Keratinocyte (primary cell): ENCODE results near the gene TRIM67. TPM values are rescaled to one million over a fixed set of nuclear protein-coding genes. Genes with fewer than 3 reads are reported as not detected.

Source experiments
- DNase-seq: peaks from one replicate; pipeline ENCODE4 v3.0.0-alpha.2; 2011; ENCODE audit warnings: low read depth, missing footprints, low spot score
- FAIRE-seq: peaks from 2 replicates; lab custom pipeline; 2011; peaks lifted over from hg19 to GRCh38; lab: Jason Lieb, UNC
- H2AFZ ChIP-seq: 2 replicates; pipeline ENCODE4 v1.6.0; 2012; ENCODE audit warnings: low read length, control low read depth, inconsistent platforms; ENCODE audit not compliant: control insufficient read depth
- H3K27ac ChIP-seq: 2 replicates; pipeline ENCODE4 v1.5.1; 2011; ENCODE audit warnings: low read length; ENCODE audit not compliant: control insufficient read depth, insufficient read depth
- H3K27me3 ChIP-seq: 3 replicates; pipeline ENCODE4 v1.6.0; 2011; ENCODE audit warnings: low read length; ENCODE audit not compliant: control insufficient read depth, insufficient read depth; ENCODE audit errors: extremely low read depth
- H3K36me3 ChIP-seq, 2 experiments: 2 replicates in 1 of 2; 3 replicates in 1 of 2; pipeline ENCODE4 v1.5.1; 2011; ENCODE audit warnings: low read length in 2 of 2, mild to moderate bottlenecking in 1 of 2; ENCODE audit not compliant: control insufficient read depth in 2 of 2, insufficient read depth in 2 of 2; ENCODE audit errors: extremely low read depth in 1 of 2
- H3K4me1 ChIP-seq: 3 replicates; pipeline ENCODE4 v1.5.1; 2011; ENCODE audit warnings: low read length; ENCODE audit not compliant: control insufficient read depth, insufficient read depth; ENCODE audit errors: extremely low read depth
- H3K4me2 ChIP-seq: 3 replicates; pipeline ENCODE4 v1.6.0; 2011; ENCODE audit warnings: low read depth, low read length; ENCODE audit not compliant: control insufficient read depth, insufficient read depth; ENCODE audit errors: extremely low read depth
- H3K4me3 ChIP-seq, 3 experiments: fragments of 200-600 bp in 1 of 3; sonication (generic) in 1 of 3; 2 replicates in 2 of 3; 3 replicates in 1 of 3; pipeline ENCODE4 v1.5.1; 2011 to 2016; ENCODE audit warnings: low read length in 3 of 3, mild to moderate bottlenecking in 3 of 3, control low read depth in 2 of 3, inconsistent platforms in 1 of 3, low read depth in 1 of 3, mixed read lengths in 1 of 3, mixed run types in 1 of 3, moderate library complexity in 1 of 3; ENCODE audit not compliant: control insufficient read depth in 2 of 3, insufficient read depth in 2 of 3; ENCODE audit errors: extremely low read depth in 1 of 3
- H3K79me2 ChIP-seq: 2 replicates; pipeline ENCODE4 v1.6.0; 2012; ENCODE audit warnings: low read length; ENCODE audit not compliant: control insufficient read depth, insufficient read depth
- H3K9ac ChIP-seq: 3 replicates; pipeline ENCODE4 v1.6.0; 2011; ENCODE audit warnings: low read length; ENCODE audit not compliant: control insufficient read depth, insufficient read depth; ENCODE audit errors: extremely low read depth
- H3K9me1 ChIP-seq: 3 replicates; pipeline ENCODE4 v1.6.0; 2011; ENCODE audit warnings: low read length; ENCODE audit not compliant: control insufficient read depth, insufficient read depth; ENCODE audit errors: extremely low read depth
- H3K9me3 ChIP-seq: 2 replicates; pipeline ENCODE4 v1.5.1; 2012; ENCODE audit warnings: low read depth, low read length; ENCODE audit not compliant: control insufficient read depth
- H4K20me1 ChIP-seq: 3 replicates; pipeline ENCODE4 v1.6.0; 2011; ENCODE audit warnings: low read length; ENCODE audit not compliant: control insufficient read depth, insufficient read depth; ENCODE audit errors: extremely low read depth
- EZH2 ChIP-seq: IDR thresholded peaks from one replicate; pipeline ENCODE4 v1.6.1; 2012; ENCODE audit warnings: inconsistent platforms, mild to moderate bottlenecking, low read length, moderate library complexity
- dilution Hi-C: fragments of 300-500 bp; cut with MboI; formaldehyde crosslinking; loops from one replicate; pipeline ENCODE4 v1.7.0; 2020; ENCODE audit warnings: low sequenced_read_pairs; ENCODE audit not compliant: extremely low pct_ligation_motif_present
- polyA plus RNA-seq, 5 experiments: library from polyadenylated mRNA; depleted of rRNA in 3 of 5; stranded (reverse) in 3 of 5; stranded (forward) in 1 of 5; unstranded in 1 of 5; fragments of >200 nt; gene quantifications; 1 replicate in 1 of 5; 2 replicates in 3 of 5; 3 replicates in 1 of 5; pipeline versions ENCODE4 v1.2.1 to v1.2.3, GENCODE V29; 2011 to 2012; ENCODE audit warnings: missing spikeins in 2 of 5, low read depth in 1 of 5, low replicate concordance in 1 of 5
- TF ChIP-seq, protein P1 (sequence below), 3 experiments: IDR thresholded peaks in 1 of 3; conservative IDR thresholded peaks in 1 of 3; optimal IDR thresholded peaks in 1 of 3; 2 replicates in 2 of 3; 3 replicates in 1 of 3; pipeline versions ENCODE3 to v1.5.1; 2011; ENCODE audit warnings: low read length in 3 of 3, mild to moderate bottlenecking in 3 of 3, moderate library complexity in 2 of 3, control low read depth in 1 of 3, inconsistent platforms in 1 of 3; ENCODE audit not compliant: insufficient read depth in 2 of 3; ENCODE audit errors: extremely low read depth in 1 of 3

Gene TRIM67
- polyA plus RNA-seq, 1 donor (not counting 4 experiments of a cell fraction or from before 2014, with no cell fraction given): not detected

GRCh38 chr1:231234506-231234905, 72.6 kb downstream of the TRIM67 start:
- FAIRE-seq (no peak), DNase-seq (no peak)
- Histone ChIP-seq H3K36me3 (peaks cover 16 to 27% of the 10 kb centered on the region in 2 experiments), H3K79me2 (peaks cover 29% of the 10 kb centered on the region), H2AFZ (no peak overlapping the region), H3K4me1 (no peaks in the 10 kb centered on the region), H3K4me2 (no peak overlapping the region), H3K9me1 (no peaks in the 10 kb centered on the region), H3K9me3 (no peaks in the 10 kb centered on the region), H3K4me3 (no peak overlapping the region), H3K9ac (no peak overlapping the region), H3K27ac (no peak overlapping the region), H3K27me3 (no peaks in the 10 kb centered on the region), H4K20me1 (no peaks in the 10 kb centered on the region)
- dilution Hi-C loops: no loop called here
- no peak for TF ChIP-seq EZH2
- TF ChIP-seq, protein P1, sequence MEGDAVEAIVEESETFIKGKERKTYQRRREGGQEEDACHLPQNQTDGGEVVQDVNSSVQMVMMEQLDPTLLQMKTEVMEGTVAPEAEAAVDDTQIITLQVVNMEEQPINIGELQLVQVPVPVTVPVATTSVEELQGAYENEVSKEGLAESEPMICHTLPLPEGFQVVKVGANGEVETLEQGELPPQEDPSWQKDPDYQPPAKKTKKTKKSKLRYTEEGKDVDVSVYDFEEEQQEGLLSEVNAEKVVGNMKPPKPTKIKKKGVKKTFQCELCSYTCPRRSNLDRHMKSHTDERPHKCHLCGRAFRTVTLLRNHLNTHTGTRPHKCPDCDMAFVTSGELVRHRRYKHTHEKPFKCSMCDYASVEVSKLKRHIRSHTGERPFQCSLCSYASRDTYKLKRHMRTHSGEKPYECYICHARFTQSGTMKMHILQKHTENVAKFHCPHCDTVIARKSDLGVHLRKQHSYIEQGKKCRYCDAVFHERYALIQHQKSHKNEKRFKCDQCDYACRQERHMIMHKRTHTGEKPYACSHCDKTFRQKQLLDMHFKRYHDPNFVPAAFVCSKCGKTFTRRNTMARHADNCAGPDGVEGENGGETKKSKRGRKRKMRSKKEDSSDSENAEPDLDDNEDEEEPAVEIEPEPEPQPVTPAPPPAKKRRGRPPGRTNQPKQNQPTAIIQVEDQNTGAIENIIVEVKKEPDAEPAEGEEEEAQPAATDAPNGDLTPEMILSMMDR (optimal IDR thresholded peaks at IDR 0.05 in 1 of 3, IDR thresholded peaks at IDR 0.05 in 1 of 3, conservative IDR thresholded peaks at IDR 0.05 in 1 of 3; ENCODE audit: extremely low read depth in 1 of 3, insufficient read depth in 2 of 3, low read length in 3 of 3): no peak

DNA sequence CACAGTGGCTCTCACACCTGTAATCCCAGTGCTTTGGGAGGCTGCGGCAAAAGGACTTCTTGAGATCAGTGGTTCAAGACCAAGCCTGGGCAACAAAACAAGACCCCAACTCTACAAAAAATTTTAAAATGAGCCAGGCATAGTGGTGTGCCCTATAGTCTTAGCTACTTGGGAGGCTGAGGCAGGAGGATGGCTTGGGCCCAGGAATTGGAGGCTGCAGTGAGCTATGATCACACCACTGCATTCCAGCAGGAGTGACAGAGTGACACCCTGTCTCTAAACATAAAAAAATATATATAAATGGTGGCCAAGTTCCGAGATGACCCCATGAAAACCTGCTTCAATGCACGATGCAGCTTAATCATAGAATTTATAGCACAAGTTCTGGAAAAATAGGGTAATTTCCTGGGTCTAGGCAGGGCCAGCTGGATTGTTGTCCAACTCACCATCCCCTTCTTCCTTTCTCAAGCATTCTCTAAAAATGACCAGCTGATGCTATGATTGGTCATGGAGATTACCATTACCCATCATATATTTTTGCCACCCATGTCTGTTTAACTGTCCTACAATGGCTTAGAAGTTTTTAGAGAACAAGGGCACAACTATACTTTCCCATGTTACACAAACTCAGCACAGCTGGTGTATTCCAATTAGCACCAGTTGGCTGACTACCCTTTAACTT, 73.8 kb downstream of the TRIM67 start:
- peaks cover 13 to 27% of the 10 kb centered on the region in 2 experiments for H3K36me3 ChIP-seq
- no peak overlapping the region for H3K27ac ChIP-seq
- no peaks in the 10 kb centered on the region for H3K9me1 ChIP-seq
- dilution Hi-C loops: no loop called here
- H3K79me2 ChIP-seq: peaks cover 34% of the 10 kb centered on the region
- no peak for TF ChIP-seq EZH2
- TF ChIP-seq, protein P1 (optimal IDR thresholded peaks at IDR 0.05 in 1 of 3, IDR thresholded peaks at IDR 0.05 in 1 of 3, conservative IDR thresholded peaks at IDR 0.05 in 1 of 3; ENCODE audit: extremely low read depth in 1 of 3, insufficient read depth in 2 of 3, low read length in 3 of 3): no peak
- no peak overlapping the region for H2AFZ ChIP-seq
- H3K9me3 ChIP-seq: no peaks in the 10 kb centered on the region
- no peak overlapping the region for H3K4me3 ChIP-seq
- no peaks in the 10 kb centered on the region for H4K20me1 ChIP-seq
- H3K9ac ChIP-seq: no peak overlapping the region
- DNase-seq: no peak
- H3K27me3 ChIP-seq: no peaks in the 10 kb centered on the region
- FAIRE-seq: no peak
- H3K4me2 ChIP-seq: no peak overlapping the region
- H3K4me1 ChIP-seq: peaks cover 7% of the 10 kb centered on the region
